Neural progenitor cell (in vitro differentiated cells): ENCODE results near the gene PCSK2.

Experiments
- EZH2phosphoT487 ChIP-seq: fragments of 200-600 bp; sonication (generic); IDR thresholded peaks from 2 replicates; pipeline ENCODE4 v1.6.1; 2017; ENCODE audit warnings: antibody characterized with exemption
- TF ChIP-seq, protein P1 (sequence below): fragments of 200-600 bp; sonication (generic); IDR thresholded peaks from 2 replicates; pipeline ENCODE4 v1.5.1; 2017; ENCODE audit warnings: antibody characterized with exemption, mild to moderate bottlenecking

DNA sequence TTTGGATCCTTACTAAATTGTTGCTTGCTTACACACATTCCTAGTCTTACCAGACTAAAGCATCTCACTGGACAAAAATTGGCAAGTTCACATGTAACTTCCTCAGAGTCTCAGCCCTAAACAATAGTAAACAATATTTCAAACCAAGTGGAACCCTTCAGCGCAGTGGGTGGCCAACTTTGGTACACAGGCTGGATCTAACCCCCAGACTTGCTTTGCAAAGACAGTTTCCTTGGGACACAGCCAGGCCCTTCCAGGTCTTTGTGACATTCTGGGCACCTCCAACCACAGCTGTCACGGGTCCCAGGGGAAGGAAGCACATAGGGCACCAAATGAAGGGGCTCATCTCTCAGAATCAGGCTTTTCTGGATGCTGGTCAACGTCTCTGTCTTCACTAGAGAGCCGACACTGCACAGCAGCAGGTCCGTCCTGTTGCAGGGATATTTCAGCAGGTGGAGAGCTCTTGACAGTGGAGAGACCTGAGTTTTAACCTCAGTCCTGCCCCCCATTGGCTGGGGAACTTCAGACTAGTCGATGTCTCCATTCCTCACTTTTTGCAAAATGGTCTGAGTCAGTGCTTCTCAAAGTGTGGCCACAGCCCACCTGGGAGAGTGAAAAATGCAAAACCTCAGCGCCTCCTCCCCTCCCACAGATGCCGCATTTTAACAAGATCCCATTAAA is 212.9 kb downstream of the PCSK2 start:
- TF ChIP-seq, protein P1, sequence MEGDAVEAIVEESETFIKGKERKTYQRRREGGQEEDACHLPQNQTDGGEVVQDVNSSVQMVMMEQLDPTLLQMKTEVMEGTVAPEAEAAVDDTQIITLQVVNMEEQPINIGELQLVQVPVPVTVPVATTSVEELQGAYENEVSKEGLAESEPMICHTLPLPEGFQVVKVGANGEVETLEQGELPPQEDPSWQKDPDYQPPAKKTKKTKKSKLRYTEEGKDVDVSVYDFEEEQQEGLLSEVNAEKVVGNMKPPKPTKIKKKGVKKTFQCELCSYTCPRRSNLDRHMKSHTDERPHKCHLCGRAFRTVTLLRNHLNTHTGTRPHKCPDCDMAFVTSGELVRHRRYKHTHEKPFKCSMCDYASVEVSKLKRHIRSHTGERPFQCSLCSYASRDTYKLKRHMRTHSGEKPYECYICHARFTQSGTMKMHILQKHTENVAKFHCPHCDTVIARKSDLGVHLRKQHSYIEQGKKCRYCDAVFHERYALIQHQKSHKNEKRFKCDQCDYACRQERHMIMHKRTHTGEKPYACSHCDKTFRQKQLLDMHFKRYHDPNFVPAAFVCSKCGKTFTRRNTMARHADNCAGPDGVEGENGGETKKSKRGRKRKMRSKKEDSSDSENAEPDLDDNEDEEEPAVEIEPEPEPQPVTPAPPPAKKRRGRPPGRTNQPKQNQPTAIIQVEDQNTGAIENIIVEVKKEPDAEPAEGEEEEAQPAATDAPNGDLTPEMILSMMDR = no peak
- TF ChIP-seq EZH2phosphoT487 = no peak
